EL (cell line): Measurements from ENCODE around the gene FNBP1L.

Experiments used
- DNase-seq: peaks from one replicate; pipeline ENCODE4 v3.0.0-alpha.2; 2016

Gene FNBP1L

GRCh38 chr1:93447481-93448291 is at the start of gene FNBP1L:
TSS of gene FNBP1L (plus strand) at chr1:93448118. CDS start at chr1:93448282, 164 bp downstream.
- peak; percentile 82 for DNase-seq

GRCh38 chr1:93399781-93400180 is 48.1 kb upstream of the FNBP1L start:
- DNase-seq = no peak

GRCh38 chr1:93408203-93408602 is 39.7 kb upstream of the FNBP1L start:
- no peak for DNase-seq

GRCh38 chr1:93411000-93411399 is 36.9 kb upstream of the FNBP1L start:
- no peak for DNase-seq

- DNase-seq = no peak
Measured at GRCh38 chr1:93414749-93415148, 33.2 kb upstream of the FNBP1L start.

GRCh38 chr1:93415296-93415695 is 32.6 kb upstream of the FNBP1L start:
- no peak for DNase-seq

GRCh38 chr1:93416183-93416582 is 31.7 kb upstream of the FNBP1L start:
- no peak for DNase-seq

- no peak for DNase-seq
Measured at GRCh38 chr1:93419344-93419743, 28.6 kb upstream of the FNBP1L start.

- DNase-seq = no peak
Measured at GRCh38 chr1:93420400-93420799, 27.5 kb upstream of the FNBP1L start.

- no peak for DNase-seq
Measured at GRCh38 chr1:93426181-93426580, 21.7 kb upstream of the FNBP1L start.

GRCh38 chr1:93427656-93428055 is 20.3 kb upstream of the FNBP1L start:
- no peak for DNase-seq

- no peak for DNase-seq
Measured at GRCh38 chr1:93433407-93433961, 14.4 kb upstream of the FNBP1L start.

GRCh38 chr1:93434088-93434487 is 13.8 kb upstream of the FNBP1L start:
- DNase-seq = no peak

- DNase-seq = no peak
Measured at GRCh38 chr1:93434987-93435386, 12.9 kb upstream of the FNBP1L start.

GRCh38 chr1:93435443-93435842 is 12.5 kb upstream of the FNBP1L start:
- no peak for DNase-seq

GRCh38 chr1:93436496-93436895 is 11.4 kb upstream of the FNBP1L start:
- no peak for DNase-seq

- DNase-seq = peak; percentile 58
Measured at GRCh38 chr1:93437976-93438605, 9.8 kb upstream of the FNBP1L start.

- no peak for DNase-seq
Measured at GRCh38 chr1:93438716-93439115, 9.2 kb upstream of the FNBP1L start.

GRCh38 chr1:93440272-93440671 is 7.6 kb upstream of the FNBP1L start:
- DNase-seq = no peak

GRCh38 chr1:93440706-93441105 is 7.2 kb upstream of the FNBP1L start:
- DNase-seq = no peak

- no peak for DNase-seq
Measured at GRCh38 chr1:93441589-93441988, 6.3 kb upstream of the FNBP1L start.

- DNase-seq = peak; percentile 75
Measured at GRCh38 chr1:93442008-93442666, 5.8 kb upstream of the FNBP1L start.

GRCh38 chr1:93442741-93443140 is 5.2 kb upstream of the FNBP1L start:
- no peak for DNase-seq

- no peak for DNase-seq
Measured at GRCh38 chr1:93443454-93443853, 4.5 kb upstream of the FNBP1L start.
